SH-SY5Y (cell line): ENCODE measurements around the gene FMNL1.
A peak's percentile ranks its signal among the peaks of the same experiment; 100 is the strongest.

Experiments
- GATA2 ChIP-seq: IDR thresholded peaks from 2 replicates; pipeline ENCODE4 v1.6.1; 2011; ENCODE audit warnings: mild to moderate bottlenecking, low read depth, low read length
- GATA3 ChIP-seq: IDR thresholded peaks from 2 replicates; pipeline ENCODE4 v1.6.1; 2011; ENCODE audit warnings: low read depth, mild to moderate bottlenecking, low read length, moderate library complexity

Gene FMNL1

GRCh38 chr17:45269912-45270311 lies 48.2 kb downstream of the FMNL1 start:
- TF ChIP-seq GATA3 = no peak
- no peak for TF ChIP-seq GATA2

GRCh38 chr17:45270828-45271418 lies 49.2 kb downstream of the FMNL1 start:
- TF ChIP-seq GATA2 = no peak
- TF ChIP-seq GATA3 = no peak

- no peak for TF ChIP-seq GATA2
- no peak for TF ChIP-seq GATA3
Measured at GRCh38 chr17:45271603-45272002, 49.9 kb downstream of the FMNL1 start.

DNA sequence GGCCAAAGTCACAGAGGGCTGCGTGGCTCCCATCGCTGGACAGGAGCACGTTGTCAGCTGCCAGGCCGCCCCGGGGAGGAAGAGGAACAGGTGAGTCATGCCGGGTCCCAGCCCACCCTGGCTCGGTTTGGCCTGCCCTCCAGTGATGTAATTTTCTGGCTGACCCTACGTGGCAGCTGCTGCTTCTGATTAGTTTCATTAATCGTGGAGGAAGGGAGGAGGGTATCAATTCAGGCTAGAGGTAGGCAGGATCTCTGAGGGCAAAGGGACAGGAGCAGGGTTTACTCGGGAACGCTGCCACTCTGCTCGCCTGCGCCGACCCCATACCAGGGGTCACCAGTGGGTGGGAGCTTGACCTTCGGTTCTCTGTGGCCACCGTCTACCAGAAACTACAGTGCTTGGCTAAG lies 51.9 kb downstream of the FMNL1 start:
- TF ChIP-seq GATA2 = no peak
- no peak for TF ChIP-seq GATA3

DNA sequence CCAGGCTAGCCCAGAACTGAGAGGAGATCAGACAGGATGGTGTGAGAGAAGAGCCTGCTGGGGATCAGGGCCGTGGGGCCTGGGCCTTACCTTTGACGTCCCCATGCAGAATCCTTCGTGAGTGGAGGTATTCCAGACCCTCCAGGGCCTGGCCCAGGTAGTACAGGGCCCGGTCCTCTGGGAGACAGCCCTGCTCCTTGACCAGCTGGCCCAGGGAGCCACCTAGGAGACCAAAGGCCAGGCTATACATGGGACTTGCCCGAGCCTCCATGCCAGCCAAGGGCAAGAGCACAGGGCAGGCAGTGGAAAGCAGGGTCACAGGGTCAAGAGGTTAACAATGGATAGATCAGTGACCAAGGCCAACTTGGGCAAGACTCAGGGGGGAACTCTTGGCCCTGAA lies 52.3 kb downstream of the FMNL1 start:
- no peak for TF ChIP-seq GATA3
- TF ChIP-seq GATA2 = no peak

DNA sequence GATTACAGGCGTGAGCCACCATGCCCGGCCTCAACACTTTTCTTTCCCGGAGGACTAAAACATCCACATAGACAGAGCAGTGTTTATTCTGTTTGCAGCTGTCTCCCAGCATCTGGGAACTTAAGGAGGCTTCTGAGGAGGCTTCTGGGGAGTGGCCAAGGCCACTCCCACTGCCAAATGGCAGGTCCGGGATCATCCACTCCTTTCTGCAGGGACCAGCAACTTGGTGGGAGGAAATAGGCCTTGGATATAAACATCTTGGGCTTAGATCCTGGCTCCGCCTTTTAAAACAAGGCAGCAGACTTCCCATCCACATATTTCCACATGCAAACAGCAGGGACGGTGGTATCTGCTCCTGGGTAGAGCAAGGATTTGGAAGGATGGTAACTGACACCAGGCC lies 54.3 kb downstream of the FMNL1 start:
- no peak for TF ChIP-seq GATA2
- no peak for TF ChIP-seq GATA3

DNA sequence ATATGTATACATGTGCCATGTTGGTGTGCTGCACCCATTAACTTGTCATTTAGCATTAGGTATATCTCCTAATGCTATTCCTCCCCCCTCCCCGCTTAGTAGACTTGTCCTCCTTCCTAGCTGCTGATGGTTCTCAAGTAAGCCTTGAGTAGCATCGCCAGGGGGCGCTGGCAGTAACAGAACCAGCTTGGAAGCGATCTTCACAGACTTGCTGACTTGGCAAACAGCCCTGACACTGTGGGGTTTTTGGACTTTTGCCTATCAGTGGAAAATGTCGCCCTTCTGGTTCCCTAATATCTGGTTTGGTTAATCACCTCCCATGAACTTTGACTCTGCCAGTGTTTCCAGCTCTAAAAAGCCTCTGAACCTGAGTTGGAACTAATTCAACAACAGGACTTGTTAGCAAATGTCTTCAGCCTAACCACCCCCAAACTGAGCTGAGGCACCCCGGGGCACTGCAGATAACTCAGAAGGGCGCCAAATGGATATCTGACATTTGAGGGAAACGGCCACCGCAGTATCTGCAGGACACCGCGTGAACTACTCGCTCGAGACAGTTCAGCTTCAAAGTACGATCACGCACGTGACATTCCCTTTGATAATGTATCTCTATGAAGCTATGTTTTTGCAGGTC lies 55.6 kb downstream of the FMNL1 start:
- TF ChIP-seq GATA3 = no peak
- TF ChIP-seq GATA2 = peak; percentile 7; the same call in 1 of the 2 replicates

- no peak for TF ChIP-seq GATA2
- TF ChIP-seq GATA3 = no peak
Measured at GRCh38 chr17:45277992-45278391, 56.3 kb downstream of the FMNL1 start.

- no peak for TF ChIP-seq GATA2
- TF ChIP-seq GATA3 = no peak
Measured at GRCh38 chr17:45279898-45280297, 58.2 kb downstream of the FMNL1 start.

DNA sequence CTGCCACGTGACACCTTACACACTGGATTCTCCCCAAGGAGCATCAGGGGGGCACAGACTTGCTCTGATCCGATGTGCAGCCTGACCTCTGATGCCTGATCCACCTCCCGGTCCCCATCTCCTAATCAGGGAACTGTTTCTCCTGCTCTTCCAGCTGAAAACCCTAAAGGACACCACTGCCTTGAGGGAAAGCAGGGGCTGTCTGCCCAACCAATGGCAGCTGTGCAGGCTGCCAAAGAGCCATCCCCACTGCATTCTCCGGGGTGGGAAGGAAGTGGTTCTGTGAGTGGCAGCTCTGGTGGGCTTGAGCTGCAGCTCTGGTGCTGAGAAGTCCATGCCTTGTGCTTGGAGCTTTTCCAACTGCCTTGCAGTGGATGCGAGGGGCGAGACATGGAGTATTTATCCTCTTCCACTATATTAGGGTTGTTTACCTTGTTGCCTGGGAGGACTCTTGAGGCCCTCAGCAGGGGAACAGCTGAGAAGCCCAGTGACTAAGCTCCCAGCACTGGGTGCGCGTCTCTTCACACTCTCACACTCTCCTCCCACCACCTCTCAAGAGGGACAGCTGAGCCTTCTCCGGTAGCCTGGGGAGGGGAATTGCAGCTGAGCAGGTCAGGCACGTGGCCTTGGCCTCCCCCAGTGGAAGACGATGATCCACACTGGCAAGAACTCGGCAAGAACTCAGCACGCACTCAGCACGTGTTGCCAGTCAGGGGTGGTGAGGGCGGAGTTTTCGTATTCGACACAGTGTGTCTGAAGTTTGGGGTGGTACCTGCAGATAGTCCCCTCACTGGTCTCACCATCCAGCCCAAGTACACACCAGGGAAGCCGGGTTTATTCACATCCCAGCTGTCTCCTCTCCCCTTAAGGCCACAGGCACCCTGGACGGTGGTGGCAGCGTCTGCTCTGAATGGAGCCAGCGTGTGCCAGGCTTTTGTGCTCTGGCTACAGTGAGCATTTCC lies 61.3 kb downstream of the FMNL1 start:
- no peak for TF ChIP-seq GATA2
- no peak for TF ChIP-seq GATA3

GRCh38 chr17:45283711-45284110 lies 62.0 kb downstream of the FMNL1 start:
- TF ChIP-seq GATA3 = no peak
- no peak for TF ChIP-seq GATA2

- TF ChIP-seq GATA2 (no peak), GATA3 (no peak)
Measured at GRCh38 chr17:45284176-45285140, 62.8 kb downstream of the FMNL1 start.

DNA sequence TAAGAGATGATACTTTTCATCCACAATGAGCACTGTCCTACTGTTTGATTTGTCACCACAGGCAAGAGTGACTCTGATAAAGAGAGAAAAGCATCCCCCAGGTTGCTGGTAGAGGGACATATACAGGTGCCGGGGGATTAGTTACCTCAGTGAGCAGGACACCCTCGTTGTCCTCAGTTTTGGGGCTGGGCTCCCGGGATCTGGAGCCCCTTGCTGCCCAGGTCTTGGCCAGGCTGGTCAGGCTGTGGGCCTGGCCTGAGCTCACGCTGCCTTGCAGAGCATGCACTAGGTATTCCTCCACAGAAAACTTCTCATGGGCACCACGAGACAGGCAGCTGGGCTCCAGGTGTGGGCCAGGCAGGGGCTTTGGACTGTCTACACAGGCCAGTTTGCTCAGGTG lies 64.6 kb downstream of the FMNL1 start:
- no peak for TF ChIP-seq GATA3
- no peak for TF ChIP-seq GATA2
